ENCODE results near the gene MXRA8.
A peak's percentile ranks its signal among the peaks of the same experiment; 100 is the strongest.
"Not testable (repeated sequence)": the region's sequence is repeated elsewhere in the genome, so short reads cannot be mapped to it uniquely, and the experiment has no call there.

MXRA8 gene

DNA sequence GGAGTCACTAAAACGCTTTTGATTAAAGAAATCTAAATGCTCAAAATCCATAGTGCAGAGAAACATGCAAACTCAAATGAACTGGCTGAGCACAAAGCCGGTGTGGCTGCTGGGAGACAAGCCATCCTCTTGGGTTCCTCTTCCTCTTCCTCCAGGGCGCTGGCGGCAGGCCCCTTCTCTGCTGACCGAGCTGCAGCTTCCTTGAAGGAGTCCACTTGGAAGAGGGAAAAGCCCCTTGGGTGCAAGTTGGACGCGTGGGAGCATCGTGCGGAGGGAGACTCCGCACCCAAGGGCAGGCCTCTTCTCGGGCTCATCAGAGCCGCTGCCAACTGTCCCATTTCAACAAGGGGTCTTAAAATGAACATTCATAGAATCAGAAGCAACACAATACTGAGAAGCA lies 32.9 kb upstream of the MXRA8 start:
- no peak for DNase-seq

DNA sequence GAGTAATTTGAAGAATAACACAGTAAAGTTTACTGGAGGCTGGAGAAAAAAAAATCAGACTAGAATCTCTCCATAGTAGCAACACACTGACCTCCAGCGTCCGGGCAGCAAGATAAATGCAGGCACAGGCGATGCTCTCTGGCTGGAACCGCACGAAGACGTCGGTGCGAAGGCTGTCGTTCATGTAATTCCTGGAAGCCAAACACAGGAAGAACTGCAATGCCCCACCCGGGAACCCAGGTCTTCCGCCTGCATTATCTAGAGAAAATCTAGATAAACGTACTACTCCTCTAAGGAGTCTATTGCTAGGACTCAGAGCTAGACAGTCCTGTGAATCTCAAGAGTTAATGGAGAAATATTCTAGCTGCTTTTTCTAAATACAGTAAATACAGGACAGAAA lies 32.3 kb upstream of the MXRA8 start:
- DNase-seq: no peak

DNA sequence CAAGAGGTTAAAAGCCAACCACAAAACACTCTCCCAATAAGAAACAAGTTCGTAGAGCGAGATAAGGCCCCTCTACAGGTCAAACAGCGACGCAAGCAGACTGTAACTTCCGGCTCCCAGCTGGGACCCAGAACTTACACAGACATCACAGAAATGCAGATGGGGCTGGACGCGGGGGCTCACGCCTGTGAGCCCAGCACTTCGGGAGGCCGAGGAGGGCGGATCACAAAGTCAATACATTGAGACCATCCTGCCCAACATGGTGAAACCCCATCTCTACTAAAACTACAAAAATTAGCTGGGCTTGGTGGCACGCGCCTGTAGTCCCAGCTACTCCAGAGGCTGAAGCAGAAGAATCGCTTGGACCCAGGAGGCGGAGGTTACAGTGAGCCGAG lies 29.7 kb upstream of the MXRA8 start:
- no peak for DNase-seq

DNA sequence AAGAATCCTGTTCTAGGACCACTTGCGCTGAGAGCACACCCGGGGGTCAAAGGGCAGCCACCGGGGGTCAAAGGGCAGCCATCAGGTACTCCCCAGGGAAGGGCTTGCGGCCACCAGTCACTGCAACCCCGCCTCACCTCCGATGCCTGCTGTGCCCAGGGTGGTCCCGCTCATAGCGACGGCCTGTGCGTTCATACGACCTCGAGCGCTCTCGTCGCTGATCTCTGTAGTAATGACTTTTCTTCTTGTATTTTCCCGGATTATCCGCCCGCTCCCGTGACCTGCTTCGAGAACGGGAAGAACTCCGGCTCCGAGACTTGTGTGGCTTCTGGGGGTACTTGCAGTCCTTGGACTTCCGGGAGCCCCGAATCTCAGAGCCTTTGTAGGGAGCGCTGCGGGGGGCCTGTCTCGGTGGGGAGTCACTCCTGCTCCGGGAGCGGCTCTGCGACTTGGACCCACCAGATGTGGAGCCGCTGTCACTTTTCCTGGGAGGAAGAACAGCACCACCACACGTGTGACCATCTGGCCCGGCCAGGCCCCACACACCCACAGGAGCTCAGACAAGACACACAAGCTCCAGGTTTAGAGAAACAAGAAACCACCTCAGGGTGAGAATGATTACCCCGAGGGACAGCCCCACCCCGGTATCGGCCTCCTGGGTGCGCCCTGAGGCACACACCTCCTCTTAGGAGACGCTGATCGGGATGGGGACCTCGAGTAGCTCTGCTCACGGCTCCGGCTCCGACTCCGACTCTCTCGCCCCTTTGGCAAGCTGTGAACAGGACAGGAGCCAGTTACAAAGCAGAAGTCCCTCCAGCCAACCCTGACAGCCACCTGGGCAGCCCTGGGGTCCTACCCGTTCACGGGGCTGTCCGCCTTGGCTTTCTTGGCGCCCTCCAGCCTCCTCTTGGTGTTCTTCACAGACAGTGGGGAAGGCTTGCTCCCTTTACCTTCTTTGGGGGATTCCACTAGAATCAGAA lies 29.0 kb upstream of the MXRA8 start:
- no peak for DNase-seq

DNA sequence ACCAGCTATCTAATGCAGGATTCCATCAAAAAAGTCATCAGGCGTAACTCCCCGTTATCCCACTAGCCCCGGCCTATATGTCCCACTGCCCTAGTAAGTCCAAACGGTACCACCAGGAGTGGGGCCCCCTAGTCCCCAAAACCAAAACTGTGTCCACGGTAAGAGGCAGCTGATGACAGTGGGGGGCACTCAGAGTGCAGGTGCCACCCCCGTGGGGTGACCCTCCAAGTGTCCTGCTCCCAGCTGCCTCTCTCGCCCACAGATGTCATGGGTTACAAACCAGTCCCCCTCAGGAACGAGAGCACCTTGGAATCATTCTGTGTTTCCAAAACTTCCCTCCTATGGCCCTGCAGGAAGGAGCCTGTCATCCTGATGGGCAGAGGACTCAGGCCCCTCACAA lies 27.6 kb upstream of the MXRA8 start:
- no peak for DNase-seq

DNA sequence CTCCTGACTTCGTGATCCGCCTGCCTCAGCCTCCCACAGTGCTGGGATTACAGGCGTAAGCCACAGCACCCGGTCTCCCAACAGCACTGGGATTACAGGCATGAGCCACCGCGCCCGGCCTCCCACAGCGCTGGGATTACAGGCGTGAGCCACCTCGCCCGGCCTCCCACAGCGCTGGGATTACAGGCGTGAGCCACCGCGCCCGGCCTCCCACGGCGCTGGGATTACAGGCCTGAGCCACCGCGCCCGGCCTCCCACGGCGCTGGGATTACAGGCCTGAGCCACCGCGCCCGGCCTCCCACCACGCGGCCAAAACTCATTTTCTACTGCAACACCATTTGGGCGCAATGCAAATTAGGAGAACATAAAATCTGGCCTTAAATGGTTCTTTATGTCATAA lies 27.0 kb upstream of the MXRA8 start:
- not testable (repeated sequence) for DNase-seq

DNA sequence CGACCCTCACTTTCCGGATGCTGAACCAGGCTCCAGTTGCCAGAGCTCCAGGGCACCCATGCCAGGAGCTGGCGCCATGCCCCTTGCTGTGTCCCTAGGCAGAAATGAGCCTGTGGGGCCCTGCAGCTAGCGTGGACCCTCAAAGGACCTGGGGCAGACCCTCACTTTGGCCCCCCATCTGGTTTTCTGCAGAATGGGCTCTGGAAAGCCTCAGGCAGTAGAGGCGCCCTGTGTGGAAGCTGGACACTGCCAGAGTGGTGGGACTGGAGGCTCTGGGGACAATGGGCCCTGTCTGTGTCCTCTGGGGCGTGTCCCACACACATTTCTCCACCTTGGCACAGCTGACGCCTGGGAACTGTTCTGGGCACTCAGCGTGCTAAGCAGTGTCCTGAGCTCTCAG lies 22.9 kb upstream of the MXRA8 start:
- no peak for DNase-seq

DNA sequence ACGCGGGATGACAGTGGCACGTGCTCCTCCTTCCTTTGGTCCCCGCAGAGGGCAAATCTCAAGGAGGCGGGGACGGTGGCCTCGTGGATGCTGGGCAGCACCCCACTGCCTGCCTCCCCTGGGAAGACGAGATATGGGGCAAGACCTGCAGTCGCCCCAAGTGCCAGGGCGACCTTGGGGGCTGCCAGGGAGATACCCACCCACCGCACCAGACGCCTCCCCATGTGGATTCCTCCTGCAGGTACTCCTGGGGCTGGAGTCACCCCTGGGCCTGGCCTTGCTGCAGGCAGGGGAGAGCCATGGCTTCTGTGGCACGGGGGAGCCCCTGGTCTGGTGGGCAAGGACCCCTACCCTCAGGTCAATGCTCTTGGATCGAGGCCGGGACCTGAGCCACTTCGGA lies 22.5 kb upstream of the MXRA8 start:
- DNase-seq: no peak

DNA sequence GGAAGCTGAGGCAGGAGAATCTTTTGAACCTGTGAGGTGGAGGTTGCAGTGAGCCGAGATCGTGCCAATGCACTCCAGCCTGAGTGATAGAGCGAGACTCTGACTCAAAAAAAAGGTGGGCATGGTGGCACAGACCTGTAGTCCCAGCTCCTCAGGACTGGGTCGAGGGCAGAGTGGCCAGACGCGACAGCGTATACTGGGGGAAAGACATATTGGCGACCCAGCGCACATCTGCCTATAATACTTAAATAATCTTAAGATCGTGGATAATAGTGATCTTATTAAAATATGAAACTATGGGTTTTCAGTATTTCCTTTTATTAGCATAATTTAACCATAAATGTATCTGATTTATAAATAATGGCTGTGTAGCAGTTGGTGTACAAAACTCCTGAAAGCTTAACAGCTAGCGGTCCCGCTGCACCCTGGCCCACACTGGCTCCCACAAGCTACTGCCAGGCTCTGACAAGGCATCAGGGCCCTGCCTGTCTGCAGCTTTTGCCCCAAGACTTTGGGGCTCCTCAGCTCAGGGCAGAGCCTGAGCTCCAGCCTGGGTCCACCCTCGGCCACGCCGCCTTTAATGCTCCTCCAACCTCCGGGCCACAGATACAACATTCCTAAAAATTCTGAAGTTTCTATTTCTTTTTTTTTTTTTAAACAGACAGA lies 19.3 kb upstream of the MXRA8 start:
- no peak for DNase-seq

DNA sequence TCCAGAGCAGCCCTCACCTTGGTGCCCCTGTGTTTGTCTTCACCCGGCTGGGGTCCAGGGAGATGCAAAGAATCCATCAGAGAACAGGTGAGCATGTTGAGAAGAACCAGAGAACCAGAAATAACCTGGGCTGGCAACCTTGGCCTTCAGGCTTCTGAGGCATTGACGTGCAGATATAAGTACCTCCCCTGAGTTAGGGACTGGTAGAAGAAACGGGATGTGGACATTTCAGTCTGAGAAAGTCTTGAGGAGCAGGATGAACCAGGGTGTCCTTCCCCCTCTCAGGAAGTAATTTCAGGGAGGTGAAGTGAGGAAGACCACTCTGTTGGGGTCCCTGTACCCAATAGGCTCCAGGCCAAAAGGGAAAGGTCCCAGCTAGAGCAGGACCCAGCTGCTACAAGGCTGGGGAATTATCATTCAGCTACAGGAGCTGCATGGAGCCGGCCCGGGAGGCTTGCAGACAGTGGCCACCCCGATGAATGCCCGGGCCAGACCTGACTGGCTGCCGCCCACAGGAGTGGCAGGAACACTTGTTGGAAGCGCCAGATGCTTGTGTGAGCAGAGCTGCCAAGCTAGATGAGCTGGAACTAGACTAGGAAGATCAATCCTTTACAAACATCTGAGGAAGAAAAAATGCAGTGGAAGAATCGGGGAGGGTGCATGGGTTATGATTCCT lies 18.3 kb upstream of the MXRA8 start:
- no peak for DNase-seq

DNA sequence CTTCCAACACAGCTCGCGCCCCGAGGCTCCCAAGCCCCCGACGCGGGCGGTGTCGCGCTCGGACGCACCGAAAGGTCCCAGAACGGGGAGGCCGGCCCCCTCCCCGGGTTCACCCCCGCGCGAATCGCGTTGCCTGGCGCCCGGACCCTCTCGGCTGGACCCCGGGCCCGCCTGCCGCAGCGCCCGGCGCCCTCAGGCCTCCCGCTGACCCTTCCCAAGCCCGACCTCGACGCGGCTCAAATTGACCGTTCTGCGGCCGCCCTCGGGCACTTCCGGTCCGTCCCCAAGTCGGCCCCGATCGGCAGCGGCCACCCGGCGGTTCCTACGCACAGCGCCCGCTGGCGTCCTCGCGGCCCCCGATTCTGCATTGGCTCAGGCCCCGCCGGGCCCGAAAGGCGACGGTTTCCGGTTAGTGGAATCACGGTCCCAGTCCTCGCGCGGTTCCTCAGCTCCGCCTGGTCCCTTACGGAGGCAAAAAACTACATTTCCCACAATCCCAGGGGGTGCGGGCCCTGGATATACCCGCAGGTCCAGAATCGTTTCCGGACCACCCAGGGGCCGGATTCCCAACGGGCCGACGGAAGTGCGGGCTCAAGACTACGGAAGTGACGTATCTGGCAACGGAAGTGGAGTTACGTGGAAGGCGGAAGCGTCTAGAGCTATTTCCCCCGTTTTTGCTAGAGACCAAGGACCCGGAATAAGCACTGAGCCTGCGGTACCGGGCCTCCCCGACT lies 16.7 kb upstream of the MXRA8 start, which contains the start of gene AURKAIP1:
TSS of gene AURKAIP1 (minus strand) at position 279 of the 734 bp plus-strand sequence. CDS start 451 bp downstream, outside the sequence.
- peak; percentile 99 for DNase-seq

DNA sequence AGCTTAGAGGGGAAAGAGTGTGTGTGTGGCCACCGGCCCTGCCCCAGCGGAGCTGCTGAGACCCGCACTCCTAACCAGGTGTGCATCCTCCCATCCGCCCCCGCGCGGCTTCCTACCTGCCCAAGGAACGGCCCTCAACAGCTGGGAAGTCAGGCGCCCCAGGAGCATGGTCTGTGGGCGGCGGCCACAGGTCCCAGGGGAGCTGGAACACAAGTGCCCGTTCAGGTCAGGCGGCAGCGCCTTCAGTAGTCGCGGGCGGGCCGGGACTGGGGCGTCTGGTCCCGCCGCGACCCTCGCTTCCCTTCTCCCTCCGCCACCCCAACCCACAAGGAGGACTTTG lies 16.2 kb upstream of the MXRA8 start:
- no peak for DNase-seq

DNA sequence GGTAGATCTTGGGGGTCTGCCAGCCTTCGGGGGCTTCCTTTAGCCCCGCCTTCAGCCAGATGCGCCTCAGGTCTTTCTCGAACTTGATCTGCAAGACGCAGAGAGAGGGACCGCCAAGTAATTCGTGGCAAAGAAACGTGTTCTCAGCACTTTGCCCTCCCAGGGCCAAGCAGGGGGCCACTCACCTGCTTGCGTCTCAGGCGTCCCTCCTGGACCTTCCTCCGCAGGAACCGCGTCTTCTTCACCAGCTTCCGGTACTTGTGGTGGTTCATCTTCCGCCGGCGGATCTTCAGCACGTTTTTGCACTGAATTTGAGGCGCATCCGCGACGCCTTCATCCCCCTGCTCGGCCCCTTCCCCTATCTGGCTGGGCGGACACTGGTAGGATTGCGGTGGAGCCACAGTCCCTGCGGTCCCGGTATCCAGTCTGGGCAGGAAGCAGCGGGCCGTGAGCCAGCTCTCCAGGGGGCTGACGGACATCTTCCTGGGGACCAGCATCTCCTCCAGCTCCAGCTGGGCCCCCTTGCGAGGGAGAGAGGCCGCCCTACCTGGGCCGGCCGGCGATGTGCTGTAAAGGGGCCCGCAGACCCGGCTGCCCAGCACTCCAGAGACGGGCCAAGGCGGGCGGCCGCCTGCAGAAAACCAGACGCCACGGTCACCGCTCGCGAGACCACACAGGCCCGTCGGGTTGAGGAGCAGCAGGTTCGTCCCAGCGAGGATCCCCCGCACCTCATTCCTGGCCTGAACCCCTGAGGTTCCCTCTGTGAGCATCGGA lies 15.6 kb upstream of the MXRA8 start:
- DNase-seq: no peak

DNA sequence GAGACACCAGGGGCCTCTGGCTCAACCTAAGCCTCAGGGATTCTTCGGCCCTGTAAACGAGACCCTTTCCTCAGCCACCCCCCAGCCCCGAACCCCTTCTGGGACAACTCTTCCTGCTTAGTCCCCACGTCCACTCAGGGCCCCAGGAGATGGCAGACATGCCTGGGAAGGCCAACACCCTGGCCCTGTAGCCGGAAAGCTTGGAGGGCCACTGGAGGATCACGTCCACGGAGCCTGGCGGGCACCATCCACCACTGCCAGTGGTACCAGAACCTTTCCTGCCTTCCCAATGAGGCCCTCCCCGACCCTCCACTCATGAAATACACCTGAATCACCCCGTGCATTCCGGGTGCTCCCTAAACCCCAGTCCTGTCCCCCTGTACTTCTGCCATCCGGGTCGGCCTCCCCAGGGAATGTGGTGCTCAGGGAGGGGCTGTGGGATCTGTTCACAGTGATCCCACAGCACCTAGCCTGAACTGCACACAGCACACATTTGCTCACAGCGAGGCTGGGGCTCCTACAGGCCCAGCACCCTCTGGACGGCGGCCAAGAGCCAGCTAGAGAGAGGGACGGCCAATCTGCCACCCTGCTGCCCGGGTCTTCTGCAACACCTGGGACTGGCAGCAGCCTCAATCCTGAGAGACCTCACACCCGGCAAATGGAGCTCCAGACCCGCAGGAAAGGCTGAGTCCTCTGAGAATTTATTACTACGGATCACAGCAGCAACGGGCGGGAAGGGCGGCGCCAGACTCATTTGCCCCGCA lies 14.9 kb upstream of the MXRA8 start:
- DNase-seq: no peak

DNA sequence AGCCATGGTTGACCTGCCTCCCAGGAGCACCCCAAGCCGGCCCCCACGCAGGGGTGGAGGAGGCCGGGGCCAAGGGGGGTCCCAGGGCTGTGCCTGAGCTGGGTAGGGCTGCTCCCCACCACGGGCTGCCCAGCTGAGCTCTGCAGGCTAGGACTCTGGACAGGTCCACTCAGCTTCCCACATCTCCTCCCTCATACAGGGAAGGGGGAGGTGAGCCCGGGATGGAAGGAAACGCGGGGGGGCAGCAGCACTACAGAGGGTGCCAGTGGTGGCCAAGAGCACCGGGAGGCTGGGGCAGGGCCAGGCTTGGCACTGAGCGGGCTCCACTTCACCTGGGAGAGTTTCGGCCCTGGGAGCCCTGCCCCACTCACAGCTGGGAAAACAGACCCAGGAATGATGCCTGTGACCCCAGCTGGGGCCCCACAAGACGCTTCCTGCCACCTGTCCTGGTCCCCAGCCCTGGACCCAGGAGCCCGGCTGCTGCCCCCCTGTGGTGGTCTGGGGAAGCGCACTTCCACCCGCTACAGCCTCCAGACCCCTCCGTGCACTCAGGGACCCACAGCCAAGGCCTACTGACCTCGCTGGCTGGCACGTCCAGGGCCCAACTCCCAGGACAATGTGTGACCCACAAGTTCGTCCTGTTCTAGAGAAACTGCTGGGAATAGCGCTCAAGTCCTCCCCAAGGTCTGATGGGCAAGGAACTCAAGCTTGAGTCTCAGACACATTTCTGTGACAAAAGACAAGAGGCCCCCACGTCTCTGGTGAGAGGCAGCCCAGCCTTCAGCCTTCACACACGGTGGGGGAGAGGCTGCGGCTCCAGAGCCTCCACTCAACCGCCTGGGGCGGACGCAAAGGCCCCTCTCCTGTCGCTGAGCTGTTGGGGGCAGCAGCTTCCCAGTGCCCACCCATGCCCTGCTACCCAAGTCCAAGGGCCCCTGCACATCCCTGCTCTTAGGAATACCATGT lies 13.7 kb upstream of the MXRA8 start:
- DNase-seq: peak; percentile 87

DNA sequence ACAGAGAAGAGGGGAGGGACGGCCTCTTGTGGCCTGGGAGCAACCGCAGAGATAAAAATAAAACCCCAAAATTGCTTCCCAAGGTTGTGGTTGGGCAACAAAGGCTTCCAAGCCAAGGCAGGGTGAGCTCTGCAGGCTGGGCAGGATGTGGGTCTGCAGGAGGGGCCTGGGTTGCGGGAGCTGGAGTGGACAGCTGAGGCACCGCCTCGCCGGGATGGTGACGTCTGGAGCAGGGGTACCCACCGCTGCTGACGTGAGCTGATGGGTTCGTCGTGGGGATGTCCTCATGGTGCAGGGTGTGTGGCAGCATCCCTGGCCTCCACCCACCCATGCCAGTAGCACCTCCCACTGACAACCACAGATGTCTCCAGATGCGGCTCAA lies 13.0 kb upstream of the MXRA8 start:
- no peak for DNase-seq

DNA sequence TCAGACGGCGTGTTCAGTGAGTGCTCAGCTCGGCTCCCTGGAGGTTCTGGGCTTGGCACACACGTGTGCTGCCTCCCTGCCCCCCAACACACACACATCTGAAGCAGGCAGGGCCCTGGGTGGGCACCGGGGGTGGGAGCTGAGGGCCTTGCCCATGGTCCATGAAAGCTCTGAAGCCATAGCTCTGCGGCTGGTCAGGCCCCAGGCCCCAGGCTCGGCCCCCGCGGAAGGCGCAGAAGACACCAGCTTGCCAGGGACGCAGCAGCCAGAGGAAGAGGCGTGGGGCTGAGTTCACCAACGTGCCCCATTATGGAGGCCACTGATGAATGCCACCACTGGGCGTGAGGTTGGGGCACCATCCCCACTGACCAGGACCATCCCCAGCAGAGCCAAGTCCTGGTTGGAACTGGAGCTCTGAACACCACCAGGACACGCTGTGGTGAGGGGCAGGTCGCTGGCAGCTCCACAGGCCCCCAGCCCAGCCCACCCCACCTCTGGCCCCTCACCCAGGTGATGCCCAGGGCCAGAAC lies 12.5 kb upstream of the MXRA8 start:
- DNase-seq: no peak

DNA sequence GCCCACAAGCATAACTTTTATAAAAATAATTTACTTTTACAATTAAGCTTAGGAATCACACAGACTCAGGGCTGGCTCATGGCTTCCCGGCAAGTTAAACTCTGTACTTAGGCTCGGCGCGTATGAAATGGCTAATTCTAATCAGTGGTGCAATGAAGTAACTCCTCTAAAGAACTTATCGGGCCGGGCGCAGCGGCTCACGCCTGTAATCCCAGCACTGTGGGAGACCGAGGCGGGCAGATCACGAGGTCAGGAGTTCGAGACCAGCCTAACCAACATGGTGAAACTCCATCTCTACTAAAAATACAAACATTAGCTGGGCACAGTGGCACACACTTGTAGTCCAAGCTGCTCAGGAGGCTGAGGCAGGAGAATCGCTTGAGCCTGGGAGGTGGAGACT lies 11.7 kb upstream of the MXRA8 start:
- not testable (repeated sequence) for DNase-seq

DNA sequence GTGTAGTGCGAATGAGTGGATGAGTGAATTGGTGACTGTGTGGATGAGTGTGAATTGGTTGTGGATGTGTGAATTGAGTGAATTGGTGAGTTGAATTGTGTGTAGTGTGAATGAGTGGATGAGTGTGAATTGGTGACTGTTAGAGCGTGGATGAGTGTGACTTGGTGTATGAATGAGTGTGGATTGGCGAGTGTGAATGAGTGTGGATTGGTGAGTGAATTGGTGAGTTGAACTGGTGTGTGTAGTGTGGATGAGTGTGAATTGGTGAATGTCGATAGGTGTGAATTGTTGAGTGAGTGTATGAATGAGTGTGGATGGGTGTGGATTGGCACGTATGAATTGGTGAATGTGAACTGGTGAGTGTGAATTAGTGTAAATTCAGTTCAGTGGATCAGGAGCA lies 9.0 kb upstream of the MXRA8 start:
- DNase-seq: no peak

DNA sequence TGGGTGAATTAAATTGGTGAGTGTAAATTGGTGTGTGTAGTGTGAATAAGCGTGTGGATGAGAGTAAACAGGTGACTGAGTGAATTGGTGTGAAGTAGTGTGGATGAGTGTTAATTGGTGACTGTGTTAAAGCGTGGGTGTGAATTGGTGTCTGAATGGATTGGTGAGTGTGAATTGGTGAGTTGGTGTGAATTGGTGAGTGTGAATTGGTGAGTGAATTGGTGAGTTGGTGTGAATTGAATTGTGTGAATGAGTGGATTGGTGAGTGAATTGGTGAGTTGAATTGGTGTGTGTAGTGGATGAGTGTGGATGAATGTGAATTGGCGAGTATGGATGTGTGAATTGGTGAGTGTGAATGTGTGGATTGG lies 8.3 kb upstream of the MXRA8 start:
- DNase-seq: no peak
